CD4-positive, alpha-beta T cell treated with Interleukin-6 at 100 ng/mL for 8 hours (primary cell): Measurements from ENCODE around the gene TNS3.

Experiments
- DNase-seq: peaks from one replicate; pipeline ENCODE4 v3.0.0-alpha.2; 2020; ENCODE audit warnings: mixed read lengths, low spot score

The TNS3 gene

GRCh38 chr7:47540387-47541350 lies 41.2 kb downstream of the TNS3 start:
- no peak for DNase-seq

- no peak for DNase-seq
Observed at GRCh38 chr7:47540053-47540386, 41.9 kb downstream of the TNS3 start.

GRCh38 chr7:47539398-47540052 lies 42.4 kb downstream of the TNS3 start:
- DNase-seq: no peak

- DNase-seq: no peak
Observed at GRCh38 chr7:47538846-47539311, 43.0 kb downstream of the TNS3 start.

GRCh38 chr7:47537716-47538675 lies 43.9 kb downstream of the TNS3 start:
- DNase-seq: no peak

- DNase-seq: no peak
Observed at GRCh38 chr7:47536661-47537611, 45.0 kb downstream of the TNS3 start.

GRCh38 chr7:47535704-47536628 lies 45.9 kb downstream of the TNS3 start:
- no peak for DNase-seq

GRCh38 chr7:47535035-47535703 lies 46.7 kb downstream of the TNS3 start:
- DNase-seq: no peak

GRCh38 chr7:47534322-47535034 lies 47.4 kb downstream of the TNS3 start:
- DNase-seq: no peak

GRCh38 chr7:47531584-47532492 lies 50.1 kb downstream of the TNS3 start:
- no peak for DNase-seq

GRCh38 chr7:47529826-47530555 lies 51.9 kb downstream of the TNS3 start:
- DNase-seq: no peak

- no peak for DNase-seq
Observed at GRCh38 chr7:47529405-47529804, 52.5 kb downstream of the TNS3 start.

GRCh38 chr7:47528471-47528870 lies 53.4 kb downstream of the TNS3 start:
- no peak for DNase-seq

GRCh38 chr7:47526466-47526865 lies 55.4 kb downstream of the TNS3 start:
- no peak for DNase-seq

GRCh38 chr7:47525066-47525623 lies 56.8 kb downstream of the TNS3 start:
- no peak for DNase-seq

- no peak for DNase-seq
Observed at GRCh38 chr7:47523401-47523800, 58.5 kb downstream of the TNS3 start.
